ENCODE results near the gene CLNS1A. TPM values are rescaled to one million over a fixed set of nuclear protein-coding genes. Genes with fewer than 3 reads are reported as not detected.

CLNS1A gene
- total and polyA plus RNA-seq, 7 donors: 45.5 to 157 (median 90.3) TPM

DNA sequence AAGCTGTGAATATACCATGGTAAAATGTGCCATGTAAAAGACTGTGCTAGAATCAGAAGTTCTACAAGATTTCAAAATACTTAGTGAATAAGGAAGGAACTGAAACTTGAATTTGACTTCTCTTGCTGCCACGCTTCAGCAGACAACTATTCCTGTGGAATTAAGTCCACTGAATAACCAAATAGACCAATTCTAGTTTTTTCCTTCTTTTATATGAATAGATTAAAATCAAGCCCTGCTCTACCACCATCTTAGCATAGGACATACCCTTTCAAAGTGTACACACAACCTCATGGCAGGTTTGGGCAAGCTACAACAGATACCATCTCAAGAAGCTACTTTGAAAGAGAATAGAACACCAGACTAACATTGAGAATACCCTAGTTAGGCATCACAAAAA is 23.4 kb upstream of the CLNS1A start:
- Histone ChIP-seq H3K27me3 (no peaks in the 10 kb centered on the region), H3K36me3 (peaks cover 0 to 18% (median 0%) of the 10 kb centered on the region in 4 donors), H3K4me1 (no peaks in the 10 kb centered on the region), H3K9me3 (no peaks in the 10 kb centered on the region), H3K4me3 (no peak overlapping the region), H3K27ac (no peak overlapping the region)
- DNase-seq: no peak
- 84 to 94% methylated on average over 1 of the region's 1 CpG for WGBS, 2 donors
- TF ChIP-seq, protein P1, sequence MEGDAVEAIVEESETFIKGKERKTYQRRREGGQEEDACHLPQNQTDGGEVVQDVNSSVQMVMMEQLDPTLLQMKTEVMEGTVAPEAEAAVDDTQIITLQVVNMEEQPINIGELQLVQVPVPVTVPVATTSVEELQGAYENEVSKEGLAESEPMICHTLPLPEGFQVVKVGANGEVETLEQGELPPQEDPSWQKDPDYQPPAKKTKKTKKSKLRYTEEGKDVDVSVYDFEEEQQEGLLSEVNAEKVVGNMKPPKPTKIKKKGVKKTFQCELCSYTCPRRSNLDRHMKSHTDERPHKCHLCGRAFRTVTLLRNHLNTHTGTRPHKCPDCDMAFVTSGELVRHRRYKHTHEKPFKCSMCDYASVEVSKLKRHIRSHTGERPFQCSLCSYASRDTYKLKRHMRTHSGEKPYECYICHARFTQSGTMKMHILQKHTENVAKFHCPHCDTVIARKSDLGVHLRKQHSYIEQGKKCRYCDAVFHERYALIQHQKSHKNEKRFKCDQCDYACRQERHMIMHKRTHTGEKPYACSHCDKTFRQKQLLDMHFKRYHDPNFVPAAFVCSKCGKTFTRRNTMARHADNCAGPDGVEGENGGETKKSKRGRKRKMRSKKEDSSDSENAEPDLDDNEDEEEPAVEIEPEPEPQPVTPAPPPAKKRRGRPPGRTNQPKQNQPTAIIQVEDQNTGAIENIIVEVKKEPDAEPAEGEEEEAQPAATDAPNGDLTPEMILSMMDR (IDR thresholded peaks at IDR 0.05): no peak
- TF ChIP-seq POLR2A (IDR thresholded peaks at IDR 0.05) (no peak), EP300 (IDR thresholded peaks at IDR 0.05) (no peak)
- intact Hi-C loops (cut with DNase I): no loop called here

DNA sequence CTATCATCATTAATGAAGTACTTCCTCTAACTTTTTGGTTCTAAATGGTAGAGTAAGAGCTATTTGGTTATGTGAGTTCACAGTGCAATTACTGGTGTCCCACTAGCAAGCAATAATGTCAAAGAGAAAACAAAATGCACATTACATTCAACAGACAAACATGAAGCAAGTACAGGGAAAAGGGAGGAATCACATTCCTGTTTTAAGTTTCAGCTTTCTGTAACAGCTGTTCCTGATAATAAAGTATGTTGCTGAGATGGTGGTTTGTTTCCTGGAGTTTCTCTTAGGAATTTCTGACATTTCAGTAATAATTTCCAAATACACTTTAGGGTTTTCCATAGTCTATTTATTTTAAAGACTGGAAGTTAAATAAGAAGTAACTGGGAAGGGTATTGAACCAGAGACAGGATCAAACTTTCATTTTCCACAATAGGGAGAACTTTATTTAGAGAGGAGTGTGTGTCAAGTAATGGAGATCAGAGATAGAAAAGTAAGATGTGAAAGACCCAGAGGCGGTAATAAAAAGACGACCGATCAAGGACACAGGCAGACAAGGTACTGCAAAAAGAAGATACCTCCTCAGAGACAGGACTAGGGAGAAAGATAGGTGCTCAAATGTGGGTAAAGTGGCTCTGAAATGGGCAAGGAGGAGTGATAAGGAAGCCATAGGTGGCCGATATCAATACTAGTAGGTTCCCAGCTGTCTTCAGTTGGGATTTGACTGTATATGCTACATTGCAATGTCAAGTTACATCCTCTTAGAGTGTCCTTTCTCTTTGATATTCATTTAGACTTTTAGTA is 20.8 kb upstream of the CLNS1A start:
- intact Hi-C loops (cut with DNase I): no loop called here
- TF ChIP-seq, protein P1 (IDR thresholded peaks at IDR 0.05): no peak
- TF ChIP-seq POLR2AphosphoS5 (IDR thresholded peaks at IDR 0.05): no peak
- Histone ChIP-seq H3K36me3 (no peaks in the 10 kb centered on the region), H3K9me3 (no peaks in the 10 kb centered on the region), H3K27ac (no peak overlapping the region), H3K4me1 (no peaks in the 10 kb centered on the region), H3K4me3 (no peak overlapping the region), H3K27me3 (no peaks in the 10 kb centered on the region)
- no peak for DNase-seq
- WGBS, 2 donors: 90 to 94% methylated on average over 4 of the region's 4 CpGs

DNA sequence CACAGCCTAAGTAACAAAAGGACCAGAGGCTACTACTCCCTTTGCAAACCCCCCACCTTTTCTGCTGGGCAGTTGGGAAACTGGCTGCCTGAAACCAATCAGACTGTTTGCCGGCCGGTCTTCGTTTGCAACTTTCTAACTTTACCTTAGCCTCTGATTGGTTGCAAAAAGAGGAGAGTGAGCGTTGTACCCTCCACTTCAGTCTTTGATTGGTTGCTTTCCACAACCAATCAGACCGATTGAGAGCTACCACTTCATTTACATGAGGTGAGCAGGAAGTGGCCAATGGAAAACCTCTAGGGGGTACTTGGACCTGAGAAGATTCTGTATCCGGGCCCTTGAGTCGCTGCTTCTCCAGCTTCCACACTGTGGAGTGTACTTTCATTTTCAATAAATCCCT is 18.8 kb upstream of the CLNS1A start:
- Histone ChIP-seq H3K4me1 (no peaks in the 10 kb centered on the region), H3K9me3 (no peaks in the 10 kb centered on the region), H3K27me3 (no peaks in the 10 kb centered on the region), H3K27ac (no peak overlapping the region), H3K36me3 (no peaks in the 10 kb centered on the region), H3K4me3 (no peak overlapping the region)
- no peak for DNase-seq
- WGBS, 2 donors: 88 to 95% methylated on average over 7 of the region's 7 CpGs
- TF ChIP-seq POLR2AphosphoS5 (IDR thresholded peaks at IDR 0.05): no peak
- TF ChIP-seq, protein P1 (IDR thresholded peaks at IDR 0.05): no peak
- no peak for TF ChIP-seq EP300 (IDR thresholded peaks at IDR 0.05)
- TF ChIP-seq POLR2A (IDR thresholded peaks at IDR 0.05): no peak
- intact Hi-C loops (cut with DNase I): no loop called here

DNA sequence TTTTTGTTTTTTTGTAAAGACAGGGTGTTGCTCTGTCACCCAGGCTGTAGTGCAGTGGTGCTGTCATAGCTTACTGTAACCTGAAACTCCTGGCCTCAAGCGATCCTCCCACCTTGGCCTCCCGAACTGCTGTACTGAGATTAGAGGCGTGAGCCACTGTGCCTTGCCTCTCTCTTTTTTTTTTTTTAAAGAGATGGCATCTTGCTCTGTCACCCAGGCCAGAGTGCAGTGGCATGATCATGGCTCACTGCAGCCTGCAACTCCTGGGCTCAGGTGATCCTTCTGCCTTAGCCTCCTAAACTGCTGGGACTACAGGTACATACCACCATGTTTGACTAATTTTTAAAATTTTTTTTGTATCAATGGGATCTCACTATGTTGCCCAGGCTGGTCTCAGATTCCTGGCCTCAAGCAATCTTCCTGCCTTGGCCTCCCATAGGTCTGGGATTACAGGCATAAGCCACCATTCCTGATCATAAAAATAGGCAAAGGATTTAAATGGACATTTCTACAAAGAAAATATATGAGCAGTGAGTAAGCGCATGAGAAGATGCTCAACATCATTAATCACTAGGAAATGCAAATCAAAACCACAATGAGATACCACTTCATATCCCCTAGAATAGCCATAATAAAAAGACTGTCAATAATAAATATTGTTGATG is 17.3 kb upstream of the CLNS1A start:
- no peak for TF ChIP-seq EP300 (IDR thresholded peaks at IDR 0.05)
- Histone ChIP-seq H3K27me3 (no peaks in the 10 kb centered on the region), H3K36me3 (no peaks in the 10 kb centered on the region), H3K4me3 (no peak overlapping the region), H3K9me3 (no peaks in the 10 kb centered on the region), H3K27ac (no peak overlapping the region), H3K4me1 (no peaks in the 10 kb centered on the region)
- intact Hi-C loops (cut with DNase I): no loop called here
- 92 to 93% methylated on average over 4 of the region's 4 CpGs for WGBS, 2 donors
- no peak for DNase-seq

DNA sequence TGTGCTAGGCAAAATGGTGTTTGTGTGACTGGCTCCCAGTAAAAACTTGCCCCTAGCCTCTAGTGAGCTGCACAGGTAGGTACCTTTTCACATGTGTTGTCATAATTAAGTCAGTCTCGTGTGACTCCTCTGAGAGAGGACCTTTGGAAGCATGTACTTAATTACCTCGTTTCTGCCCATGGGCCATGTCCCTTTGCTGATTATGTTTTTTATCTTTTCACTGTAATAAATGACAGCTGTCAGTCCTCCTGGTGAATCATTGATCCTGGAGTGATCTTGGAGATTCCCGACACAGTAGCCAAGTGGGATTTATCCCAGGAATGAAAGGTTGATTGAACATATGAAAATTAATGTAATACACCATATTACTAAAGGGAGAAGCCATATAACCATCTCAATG is 12.5 kb upstream of the CLNS1A start:
- H3K9me3 ChIP-seq: no peaks in the 10 kb centered on the region
- WGBS, 2 donors: 40 to 71% methylated on average over 3 of the region's 3 CpGs
- no peaks in the 10 kb centered on the region for H3K4me1 ChIP-seq
- no peak overlapping the region for H3K4me3 ChIP-seq
- no peaks in the 10 kb centered on the region for H3K27me3 ChIP-seq
- H3K27ac ChIP-seq: no peak overlapping the region
- no peak for DNase-seq
- TF ChIP-seq, protein P1 (IDR thresholded peaks at IDR 0.05): no peak
- TF ChIP-seq EP300 (IDR thresholded peaks at IDR 0.05) (no peak), POLR2AphosphoS5 (IDR thresholded peaks at IDR 0.05) (no peak), POLR2A (IDR thresholded peaks at IDR 0.05) (no peak)
- H3K36me3 ChIP-seq: no peaks in the 10 kb centered on the region
- intact Hi-C loops (cut with DNase I): no loop called here

All from sigmoid colon (tissue), 7 donors.